Activated CD8-positive, alpha-beta memory T cell treated with anti-CD3 and anti-CD28 coated beads, Interleukin-2, amount 50 U/mL, for 48 hours (primary cell): Measurements from ENCODE around the gene SLC22A15.

Experiments
- DNase-seq: peaks from one replicate; pipeline ENCODE4 v3.0.0-alpha.2; 2020

The SLC22A15 gene

DNA sequence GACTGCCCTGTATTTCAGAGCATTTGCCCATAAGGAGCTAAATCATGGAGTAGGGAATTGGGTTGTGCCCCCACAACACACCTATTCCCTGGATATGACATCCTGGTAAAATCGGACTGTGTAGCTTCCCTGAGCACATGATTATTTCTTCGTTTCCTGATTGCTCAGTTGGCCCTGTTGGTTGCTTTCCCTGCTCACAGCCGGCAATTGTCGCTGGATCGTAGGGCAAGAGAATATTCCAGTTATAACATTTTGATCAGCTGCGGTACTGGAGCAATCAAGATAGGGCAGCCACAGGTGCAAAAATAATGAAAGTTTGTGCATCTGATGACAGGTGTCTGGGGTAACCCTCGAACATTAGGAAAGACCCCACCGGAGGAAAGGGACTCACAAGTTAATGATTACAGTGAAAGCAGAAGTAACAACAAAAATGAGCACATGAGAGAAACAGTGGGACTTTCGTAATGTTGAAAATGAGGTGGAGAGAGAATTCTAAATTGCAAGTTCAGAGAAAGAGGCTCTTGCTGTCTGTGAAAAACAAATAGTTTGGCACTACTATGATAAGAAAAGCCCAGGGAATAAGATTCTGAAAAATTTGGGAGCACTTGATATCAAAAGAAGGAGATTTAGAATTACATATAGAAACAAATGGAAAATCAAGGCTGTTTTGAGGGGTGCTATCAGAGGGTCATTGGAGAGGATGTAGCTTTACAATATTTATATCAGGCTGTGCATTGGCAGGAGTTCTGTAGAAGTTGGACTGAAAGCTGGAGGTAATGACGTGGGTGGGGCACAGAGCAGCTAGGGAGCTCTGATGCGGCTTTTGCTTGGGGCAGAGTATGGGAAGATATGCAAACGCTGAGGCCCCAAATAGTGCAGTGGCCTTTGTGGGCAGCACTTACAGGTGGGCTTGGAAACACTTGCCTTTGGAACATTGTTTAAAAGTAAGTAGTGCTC lies 134.5 kb downstream of the SLC22A15 start, which contains the start of gene MAB21L3:
MAB21L3 (plus strand) TSS at position 833 of the 957 bp plus-strand sequence. CDS start 1,217 bp downstream, outside the sequence.
- no peak for DNase-seq

DNA sequence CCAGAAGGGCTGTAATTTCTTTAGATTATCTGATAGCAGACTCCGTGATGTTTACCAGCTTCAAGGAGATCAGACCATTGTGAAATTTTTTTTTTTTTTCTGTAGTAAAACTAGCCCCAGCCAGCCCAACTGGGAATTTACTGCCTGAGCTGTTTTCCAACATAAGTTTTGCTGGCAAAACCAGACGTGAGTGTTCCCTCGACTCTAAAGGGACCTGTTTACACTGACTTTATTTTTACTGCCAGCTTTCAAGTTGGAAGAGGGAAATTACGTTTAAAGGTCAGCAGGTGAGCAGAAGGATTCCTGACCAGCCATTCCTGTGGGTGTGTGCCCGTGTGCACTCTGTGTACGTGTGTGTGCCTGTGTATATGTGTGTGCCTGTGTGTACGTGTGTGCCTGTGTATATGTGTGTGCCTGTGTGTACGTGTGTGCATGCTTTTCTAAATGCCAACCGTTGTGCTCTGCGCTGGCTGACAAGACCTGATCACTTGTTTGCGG lies 135.3 kb downstream of the SLC22A15 start:
- no peak for DNase-seq

DNA sequence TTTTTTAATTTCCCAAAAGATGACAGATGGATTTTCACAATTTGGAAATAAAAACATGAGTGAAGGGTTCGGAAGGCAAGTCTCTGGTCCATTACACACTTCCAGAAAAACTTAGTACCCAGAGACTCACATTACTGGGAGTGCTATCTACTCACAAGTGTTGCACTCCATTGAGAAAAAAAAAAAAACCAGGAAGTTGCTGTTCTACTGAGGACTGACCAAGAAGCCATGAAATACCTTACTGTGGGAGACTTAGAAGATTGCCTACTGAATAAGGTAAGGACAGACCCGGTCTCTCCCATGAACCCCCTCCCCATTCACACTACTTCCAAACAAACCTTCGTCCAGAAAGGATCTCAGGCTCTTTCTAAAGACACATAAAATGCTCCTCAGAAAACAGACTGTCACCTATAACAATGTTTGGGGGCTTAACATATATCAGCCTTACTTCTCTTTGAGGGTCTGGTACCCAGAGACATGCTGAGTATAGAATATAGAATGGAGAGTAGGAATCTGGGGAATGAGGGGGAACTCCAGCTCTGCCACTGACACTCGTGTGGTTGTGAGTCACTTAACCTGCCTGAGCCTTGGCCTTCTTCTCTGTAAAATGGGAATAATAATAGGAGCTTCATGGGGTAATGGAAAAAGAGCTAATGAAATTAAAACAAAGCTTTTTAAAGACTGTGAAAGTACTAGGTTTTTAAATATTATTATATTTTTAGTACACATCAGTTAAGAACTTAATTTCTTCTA lies 136.3 kb downstream of the SLC22A15 start:
- no peak for DNase-seq

DNA sequence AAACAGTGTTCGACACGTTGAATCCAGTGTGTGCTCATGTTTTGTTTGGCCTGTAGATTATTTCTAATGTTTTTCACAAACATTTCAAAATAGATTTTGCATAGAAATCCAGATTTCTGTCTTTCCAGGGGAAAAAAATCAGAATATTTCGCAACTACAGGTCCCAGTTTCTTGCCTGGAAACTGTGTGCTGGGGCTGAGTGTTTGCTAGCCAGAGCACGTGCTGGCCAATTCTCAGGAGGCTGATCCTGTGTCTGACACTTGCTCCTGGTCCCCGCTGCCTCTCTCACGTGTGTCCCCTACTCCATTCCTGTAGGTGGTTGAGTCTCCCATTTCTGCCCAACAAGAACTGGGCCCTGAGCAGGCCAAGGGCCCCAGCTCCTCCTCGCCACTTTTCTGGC lies 137.3 kb downstream of the SLC22A15 start:
- DNase-seq = no peak

DNA sequence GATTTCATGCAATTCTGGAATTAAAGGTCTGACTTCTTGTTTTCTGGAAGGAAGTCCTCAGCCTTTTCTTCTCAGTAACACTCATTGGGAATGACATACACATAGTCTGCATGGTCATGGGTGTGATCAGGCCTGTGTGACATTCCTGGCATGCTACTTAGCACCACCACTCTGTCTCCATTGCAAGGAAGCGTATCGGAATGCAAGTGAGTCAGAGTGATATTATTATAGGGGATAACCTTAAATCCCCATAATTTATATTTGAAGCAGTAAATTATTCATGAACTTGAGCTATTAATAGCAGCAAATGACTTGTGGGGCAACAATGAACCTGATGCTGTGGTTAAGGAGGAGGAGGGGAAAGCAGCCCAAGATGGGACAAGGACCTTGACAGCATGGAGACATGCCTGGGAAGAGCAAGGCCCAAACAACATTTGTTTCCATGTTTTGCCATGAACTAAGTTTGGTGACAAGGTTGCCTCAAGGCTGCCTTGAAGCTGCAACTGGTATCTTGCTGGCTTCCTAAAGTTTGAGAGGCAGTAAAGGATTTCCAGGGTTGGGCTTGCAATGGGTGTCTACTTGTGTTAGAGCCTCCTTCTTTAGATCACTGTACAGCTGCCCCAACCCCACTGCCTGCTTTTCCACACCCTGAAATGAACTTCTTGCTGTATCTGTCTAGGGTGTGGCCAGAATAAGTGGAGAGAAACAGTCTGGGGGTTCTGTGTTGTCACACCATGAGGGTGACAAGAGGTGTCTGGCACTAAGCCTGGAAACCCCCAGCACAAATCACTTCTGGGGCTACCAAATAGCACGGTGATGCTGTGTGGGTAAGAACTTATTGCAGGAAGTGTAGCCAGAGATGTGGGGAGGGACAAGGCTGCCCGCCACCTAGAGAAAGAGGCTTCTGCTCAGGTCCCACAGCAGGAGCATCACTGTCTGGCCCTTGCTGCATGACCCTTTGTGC lies 139.4 kb downstream of the SLC22A15 start:
- DNase-seq = no peak

DNA sequence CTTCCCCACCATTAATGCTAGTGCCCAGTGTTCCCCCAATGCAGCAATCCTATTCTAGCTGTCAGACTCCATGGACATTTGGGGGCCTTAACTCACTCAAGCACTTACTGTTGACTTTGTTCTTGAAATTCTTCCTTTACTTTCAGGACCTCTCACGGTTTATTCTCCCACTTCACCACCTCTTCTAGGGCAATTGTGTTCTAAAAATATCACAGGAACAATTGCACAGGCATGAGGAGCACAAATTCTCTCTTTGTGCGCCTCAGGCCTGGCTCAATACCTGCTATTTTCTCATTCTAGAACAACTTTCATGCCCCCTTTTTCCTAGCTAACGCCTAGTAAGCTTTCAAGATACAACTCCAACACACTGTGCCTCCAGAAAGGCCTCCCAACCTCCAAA lies 142.2 kb downstream of the SLC22A15 start:
- DNase-seq = no peak
